ENCODE results near the gene RABGAP1. TPM values are rescaled to one million over a fixed set of nuclear protein-coding genes. Genes with fewer than 3 reads are reported as not detected.

RABGAP1 gene
- total RNA-seq, 4 donors from 2014 or later, result 66.1 to 83.1 (median 73.4) TPM

DNA sequence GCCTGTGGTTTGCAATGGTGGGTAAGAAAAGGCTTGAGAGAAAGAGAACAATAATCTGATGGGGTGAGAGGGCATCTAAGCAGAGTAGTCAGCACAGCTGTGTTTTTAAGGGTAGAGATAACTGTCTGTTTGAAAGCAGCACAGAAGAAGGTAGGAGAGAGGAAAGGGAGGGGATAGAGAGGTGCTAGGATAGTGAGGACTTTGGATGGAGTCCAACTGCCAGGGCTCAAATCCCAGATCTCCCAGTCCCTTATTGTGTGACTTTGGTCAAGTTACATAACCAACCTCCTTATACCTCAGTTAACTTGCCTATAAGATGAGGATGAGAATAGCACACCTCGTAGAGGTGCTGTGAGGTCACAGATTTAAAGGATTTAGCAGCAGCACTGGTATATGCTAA lies 148.2 kb downstream of the RABGAP1 start:
- TF ChIP-seq POLR2A (IDR thresholded peaks at IDR 0.05) (no peak), EP300 (IDR thresholded peaks at IDR 0.05) (no peak)
- Histone ChIP-seq H3K27ac (no peak overlapping the region), H3K9me3 (no peaks in the 10 kb centered on the region), H3K4me3 (no peak overlapping the region), H3K27me3 (no peaks in the 10 kb centered on the region), H3K4me1 (no peaks in the 10 kb centered on the region), H3K36me3 (peaks cover 0 to 90% (median 4%) of the 10 kb centered on the region in 3 donors)
- DNase-seq (ENCODE audit: low spot score in 2 of 2), result no peak
- WGBS, 2 donors, result 83 to 88% methylated on average over 1 of the region's 1 CpG

DNA sequence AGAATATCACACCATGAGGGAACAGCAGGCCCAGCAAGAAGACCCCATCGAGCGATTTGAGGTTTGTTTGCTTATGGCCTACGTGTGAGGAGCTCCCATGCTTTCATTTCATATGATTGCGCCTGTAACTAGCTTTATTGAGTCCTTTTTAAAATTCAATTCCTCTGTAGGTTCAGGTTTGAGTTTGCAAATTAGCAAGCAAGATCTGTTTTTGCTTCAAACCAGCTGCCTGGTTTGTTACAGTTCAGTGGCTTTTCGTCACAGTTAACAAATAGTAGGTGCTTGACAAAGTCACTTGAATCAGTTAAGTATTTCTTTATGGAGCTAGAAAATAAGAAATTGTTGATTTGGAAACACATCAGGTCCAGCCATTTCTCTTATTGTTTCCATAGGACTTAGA lies 149.0 kb downstream of the RABGAP1 start:
- 94 to 97% methylated on average over 5 of the region's 5 CpGs for WGBS, 2 donors
- Histone ChIP-seq H3K9me3 (no peaks in the 10 kb centered on the region), H3K4me1 (no peaks in the 10 kb centered on the region), H3K27me3 (no peaks in the 10 kb centered on the region), H3K4me3 (no peak overlapping the region), H3K27ac (no peak overlapping the region), H3K36me3 (peaks cover 0 to 90% (median 4%) of the 10 kb centered on the region in 3 donors)
- TF ChIP-seq EP300 (IDR thresholded peaks at IDR 0.05), result no peak
- TF ChIP-seq POLR2A (IDR thresholded peaks at IDR 0.05), result no peak
- TF ChIP-seq, protein P1, sequence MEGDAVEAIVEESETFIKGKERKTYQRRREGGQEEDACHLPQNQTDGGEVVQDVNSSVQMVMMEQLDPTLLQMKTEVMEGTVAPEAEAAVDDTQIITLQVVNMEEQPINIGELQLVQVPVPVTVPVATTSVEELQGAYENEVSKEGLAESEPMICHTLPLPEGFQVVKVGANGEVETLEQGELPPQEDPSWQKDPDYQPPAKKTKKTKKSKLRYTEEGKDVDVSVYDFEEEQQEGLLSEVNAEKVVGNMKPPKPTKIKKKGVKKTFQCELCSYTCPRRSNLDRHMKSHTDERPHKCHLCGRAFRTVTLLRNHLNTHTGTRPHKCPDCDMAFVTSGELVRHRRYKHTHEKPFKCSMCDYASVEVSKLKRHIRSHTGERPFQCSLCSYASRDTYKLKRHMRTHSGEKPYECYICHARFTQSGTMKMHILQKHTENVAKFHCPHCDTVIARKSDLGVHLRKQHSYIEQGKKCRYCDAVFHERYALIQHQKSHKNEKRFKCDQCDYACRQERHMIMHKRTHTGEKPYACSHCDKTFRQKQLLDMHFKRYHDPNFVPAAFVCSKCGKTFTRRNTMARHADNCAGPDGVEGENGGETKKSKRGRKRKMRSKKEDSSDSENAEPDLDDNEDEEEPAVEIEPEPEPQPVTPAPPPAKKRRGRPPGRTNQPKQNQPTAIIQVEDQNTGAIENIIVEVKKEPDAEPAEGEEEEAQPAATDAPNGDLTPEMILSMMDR (IDR thresholded peaks at IDR 0.05), result no peak
- DNase-seq (ENCODE audit: low spot score in 2 of 2), result no peak

DNA sequence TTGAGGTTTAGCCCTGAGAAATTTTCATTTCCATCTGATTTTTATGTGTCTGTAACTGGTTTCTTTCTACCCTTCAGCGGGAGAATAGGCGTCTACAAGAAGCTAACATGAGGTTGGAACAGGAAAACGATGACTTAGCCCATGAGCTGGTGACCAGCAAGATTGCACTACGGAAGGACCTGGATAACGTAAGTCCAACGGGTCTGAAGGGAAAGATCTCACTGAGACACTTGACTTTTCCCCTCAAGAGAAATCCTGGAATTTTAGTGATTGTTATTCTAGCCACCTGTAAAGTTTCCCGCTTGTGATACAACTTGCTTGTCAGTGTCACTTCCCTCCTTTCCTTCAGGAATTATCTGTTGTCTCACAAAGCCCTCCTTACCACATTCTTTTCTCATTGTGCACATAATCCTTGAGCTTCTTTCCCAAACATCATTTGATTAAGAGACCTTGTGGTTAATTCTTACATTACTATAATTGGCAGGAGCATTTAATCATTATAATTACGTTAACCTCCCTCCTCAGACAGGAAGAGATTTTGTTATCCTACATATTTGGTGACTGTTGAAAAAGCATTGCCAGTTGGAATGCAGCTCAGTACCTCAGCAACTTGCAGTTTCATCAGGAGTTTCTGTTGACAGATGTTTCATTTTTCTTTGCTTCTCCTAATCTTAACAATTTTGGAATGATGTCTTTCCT lies 149.5 kb downstream of the RABGAP1 start:
- TF ChIP-seq POLR2A (IDR thresholded peaks at IDR 0.05) (no peak), EP300 (IDR thresholded peaks at IDR 0.05) (no peak)
- TF ChIP-seq, protein P1 (IDR thresholded peaks at IDR 0.05), result no peak
- WGBS, 2 donors, result 89 to 91% methylated on average over 8 of the region's 8 CpGs
- no peaks in the 10 kb centered on the region for H3K27me3 ChIP-seq
- peaks cover 0 to 87% (median 4%) of the 10 kb centered on the region in 3 donors for H3K36me3 ChIP-seq
- no peak overlapping the region for H3K27ac ChIP-seq
- no peaks in the 10 kb centered on the region for H3K9me3 ChIP-seq
- no peak overlapping the region for H3K4me3 ChIP-seq
- no peaks in the 10 kb centered on the region for H3K4me1 ChIP-seq
- no peak for DNase-seq (ENCODE audit: low spot score in 2 of 2)

DNA sequence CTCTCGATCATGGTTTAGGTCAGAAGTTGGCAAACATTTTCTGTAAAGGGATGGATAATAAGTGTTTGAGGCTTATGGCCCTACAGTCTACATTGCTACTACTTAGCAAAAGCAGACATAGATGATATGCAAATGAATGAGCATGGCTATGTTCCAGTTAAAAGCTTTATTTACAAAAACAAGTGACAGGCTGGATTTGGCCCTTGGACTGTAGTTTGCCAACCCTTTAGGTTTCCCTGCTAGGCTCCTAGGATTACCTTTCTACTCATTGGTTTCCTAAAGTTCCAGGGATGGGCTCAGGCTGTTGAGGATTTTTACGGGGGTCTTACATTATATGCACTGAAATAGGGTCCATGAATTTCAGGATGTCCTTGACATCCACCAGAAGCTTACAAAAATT lies 150.1 kb downstream of the RABGAP1 start:
- no peak for DNase-seq (ENCODE audit: low spot score in 2 of 2)
- Histone ChIP-seq H3K36me3 (peaks cover 0 to 89% (median 4%) of the 10 kb centered on the region in 3 donors), H3K4me1 (no peaks in the 10 kb centered on the region), H3K27ac (no peak overlapping the region), H3K9me3 (no peaks in the 10 kb centered on the region), H3K4me3 (no peak overlapping the region), H3K27me3 (no peaks in the 10 kb centered on the region)
- TF ChIP-seq POLR2A (IDR thresholded peaks at IDR 0.05), result no peak
- no peak for TF ChIP-seq EP300 (IDR thresholded peaks at IDR 0.05)
- TF ChIP-seq, protein P1 (IDR thresholded peaks at IDR 0.05), result no peak
- WGBS, 2 donors, result 90 to 92% methylated on average over 2 of the region's 2 CpGs

DNA sequence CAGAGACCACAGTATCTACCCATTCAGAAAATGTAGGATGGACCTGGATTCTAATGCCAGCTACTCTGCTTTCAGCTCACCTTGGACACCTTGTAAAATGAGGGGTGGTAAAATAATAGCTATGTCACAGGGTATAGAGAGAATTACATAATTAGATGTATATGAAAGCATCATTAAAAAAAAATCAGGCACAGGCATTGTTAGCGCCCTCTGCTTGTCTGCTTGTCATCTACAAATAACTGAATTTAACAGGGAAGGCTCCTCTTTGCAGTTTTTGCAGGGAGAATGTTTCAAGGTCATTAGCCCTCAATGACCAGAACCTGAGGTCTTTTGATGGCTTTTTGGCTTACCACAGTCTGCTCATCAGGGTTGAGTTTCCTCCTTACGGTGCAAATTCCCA lies 150.6 kb downstream of the RABGAP1 start:
- Histone ChIP-seq H3K27me3 (no peaks in the 10 kb centered on the region), H3K36me3 (peaks cover 0 to 89% (median 4%) of the 10 kb centered on the region in 3 donors), H3K4me1 (no peaks in the 10 kb centered on the region), H3K27ac (no peak overlapping the region), H3K9me3 (no peaks in the 10 kb centered on the region), H3K4me3 (no peak overlapping the region)
- 81 to 84% methylated on average over 2 of the region's 2 CpGs for WGBS, 2 donors
- TF ChIP-seq EP300 (IDR thresholded peaks at IDR 0.05), result no peak
- TF ChIP-seq, protein P1 (IDR thresholded peaks at IDR 0.05), result no peak
- no peak for TF ChIP-seq POLR2A (IDR thresholded peaks at IDR 0.05)
- no peak for DNase-seq (ENCODE audit: low spot score in 2 of 2)

All from tibial nerve (tissue), 4 donors.